ENCODE results near the gene NR6A1.

NR6A1 gene

GRCh38 chr9:124786881-124787573 lies 15.9 kb upstream of the NR6A1 start:
- POLR2A ChIA-PET, result no interaction called here
- CTCF ChIA-PET, result interaction anchor here (1.4 to 8.1 kb wide), 4 partner anchors 9 to 66 kb away, joined by 3 to 79 read pairs (median 9); partner anchors contain the start of genes NR6A1, OLFML2A and WDR38
- no peak for TF ChIP-seq CTCF (IDR thresholded peaks at IDR 0.05; ENCODE audit: control extremely low read depth, extremely low read depth, low read depth, missing control alignments)
- no peak for DNase-seq (ENCODE audit: extremely low spot score)

- POLR2A ChIA-PET, result no interaction called here
- CTCF ChIA-PET, result no interaction called here
- no peak for DNase-seq (ENCODE audit: extremely low spot score)
- TF ChIP-seq CTCF (IDR thresholded peaks at IDR 0.05; ENCODE audit: control extremely low read depth, extremely low read depth, low read depth, missing control alignments), result no peak
Measured at GRCh38 chr9:124784509-124784908, 13.4 kb upstream of the NR6A1 start.

- CTCF ChIA-PET, result interaction anchor here (0.8 to 3.1 kb wide), 3 partner anchors 9 to 70 kb away, joined by 3 to 13 read pairs (median 9); partner anchors contain the start of genes NR6A1 and WDR38
- TF ChIP-seq CTCF (IDR thresholded peaks at IDR 0.05; ENCODE audit: control extremely low read depth, extremely low read depth, low read depth, missing control alignments), result no peak
- POLR2A ChIA-PET, result no interaction called here
- no peak for DNase-seq (ENCODE audit: extremely low spot score)
Measured at GRCh38 chr9:124783830-124784229, 12.7 kb upstream of the NR6A1 start.

- no peak for TF ChIP-seq CTCF (IDR thresholded peaks at IDR 0.05; ENCODE audit: control extremely low read depth, extremely low read depth, low read depth, missing control alignments)
- ChIA-PET CTCF (interaction anchor here (0.8 to 3.1 kb wide), 5 partner anchors 8 to 71 kb away, joined by 3 to 13 read pairs (median 3); partner anchors contain the start of genes NR6A1 and WDR38), POLR2A (no interaction called here)
- DNase-seq (ENCODE audit: extremely low spot score), result peak; percentile 9
Measured at GRCh38 chr9:124782661-124783574, 11.8 kb upstream of the NR6A1 start.

GRCh38 chr9:124781967-124782660 lies 11.0 kb upstream of the NR6A1 start:
- no peak for TF ChIP-seq CTCF (IDR thresholded peaks at IDR 0.05; ENCODE audit: control extremely low read depth, extremely low read depth, low read depth, missing control alignments)
- ChIA-PET CTCF (interaction anchor here (1.2 to 3.1 kb wide), 4 partner anchors 10 to 71 kb away, joined by 3 to 13 read pairs (median 6); partner anchors contain the start of genes NR6A1 and WDR38), POLR2A (no interaction called here)
- peak; percentile 6 for DNase-seq (ENCODE audit: extremely low spot score)

- ChIA-PET CTCF (interaction anchor here (0.8 to 3.1 kb wide), 3 partner anchors 9 to 72 kb away, joined by 3 to 9 read pairs (median 3); partner anchors contain the start of genes NR6A1 and WDR38), POLR2A (no interaction called here)
- TF ChIP-seq CTCF (IDR thresholded peaks at IDR 0.05; ENCODE audit: control extremely low read depth, extremely low read depth, low read depth, missing control alignments), result no peak
- DNase-seq (ENCODE audit: extremely low spot score), result no peak
Measured at GRCh38 chr9:124780757-124781151, 9.6 kb upstream of the NR6A1 start.
